Measurements from ENCODE around the gene GPR160.

GRCh38 chr3:170076715-170077238 lies 39.0 kb downstream of the GPR160 start:
- TF ChIP-seq CTCF (IDR thresholded peaks at IDR 0.05) (no peak), POLR2A (IDR thresholded peaks at IDR 0.05) (no peak)

All from adrenal gland (tissue), 5 donors.